Loucy (cell line): ENCODE results near the gene ARL8B.

Experiments used
- H2AFZ ChIP-seq: fragments of 200-600 bp; sonication (generic); 2 replicates; pipeline ENCODE4 v1.6.0; 2016; ENCODE audit warnings: antibody characterized with exemption, mild to moderate bottlenecking, low read length, moderate library complexity
- H3F3A ChIP-seq: fragments of 200-600 bp; 2 replicates; pipeline ENCODE4 v1.6.0; 2016; ENCODE audit warnings: antibody characterized with exemption, low read depth, mild to moderate bottlenecking
- H3K27me3 ChIP-seq: fragments of 200-600 bp; sonication (generic); 2 replicates; pipeline ENCODE4 v1.6.1; 2014; ENCODE audit warnings: low read length, mild to moderate bottlenecking; ENCODE audit not compliant: insufficient read depth, poor library complexity, severe bottlenecking
- H3K36me3 ChIP-seq: fragments of 200-600 bp; sonication (generic); 2 replicates; pipeline ENCODE4 v1.6.1; 2016; ENCODE audit warnings: low read length; ENCODE audit not compliant: insufficient read depth
- H3K4me1 ChIP-seq: fragments of 200-600 bp; sonication (generic); 2 replicates; pipeline ENCODE4 v1.5.1; 2014; ENCODE audit warnings: low read length, mild to moderate bottlenecking; ENCODE audit not compliant: insufficient read depth, poor library complexity, severe bottlenecking
- H3K4me2 ChIP-seq: fragments of 200-600 bp; sonication (generic); 2 replicates; pipeline ENCODE4 v1.6.0; 2014; ENCODE audit warnings: antibody characterized with exemption, low read length, low read depth, mild to moderate bottlenecking; ENCODE audit not compliant: poor library complexity, severe bottlenecking
- H3K4me3 ChIP-seq: fragments of 200-600 bp; sonication (generic); 2 replicates; pipeline ENCODE4 v1.5.1; 2014; ENCODE audit warnings: low read length, mild to moderate bottlenecking, mixed read lengths; ENCODE audit not compliant: poor library complexity, severe bottlenecking
- H3K79me2 ChIP-seq: fragments of 200-600 bp; sonication (generic); 2 replicates; pipeline ENCODE4 v1.6.1; 2014; ENCODE audit warnings: low read length; ENCODE audit not compliant: insufficient read depth
- H3K9ac ChIP-seq: fragments of 200-600 bp; sonication (generic); 2 replicates; pipeline ENCODE4 v1.6.0; 2014; ENCODE audit warnings: mild to moderate bottlenecking, low read depth, low read length, moderate library complexity; ENCODE audit not compliant: poor library complexity, severe bottlenecking
- H3K9me2 ChIP-seq: fragments of 200-600 bp; sonication (generic); replicated peaks from 2 replicates; pipeline ENCODE4 v1.6.1; 2016; ENCODE audit warnings: low read depth, low read length, mixed read lengths
- H3K9me3 ChIP-seq: fragments of 200-600 bp; sonication (generic); 2 replicates; pipeline ENCODE4 v1.6.1; 2014; ENCODE audit warnings: mild to moderate bottlenecking, antibody characterized with exemption, low read length, low read depth; ENCODE audit not compliant: insufficient read depth
- H4K20me1 ChIP-seq: fragments of 200-600 bp; sonication (generic); 2 replicates; pipeline ENCODE4 v1.6.0; 2014; ENCODE audit warnings: antibody characterized with exemption, low read length, mild to moderate bottlenecking; ENCODE audit not compliant: insufficient read depth, poor library complexity, severe bottlenecking
- CTCF ChIP-seq: fragments of 200-600 bp; sonication (generic); conservative IDR thresholded peaks from 2 replicates; pipeline ENCODE4 v1.5.1; 2014; ENCODE audit warnings: mild to moderate bottlenecking, antibody characterized with exemption, low read length
- EZH2phosphoT487 ChIP-seq: fragments of 200-600 bp; IDR thresholded peaks from 2 replicates; pipeline ENCODE4 v1.6.1; 2018; ENCODE audit warnings: antibody characterized with exemption, mild to moderate bottlenecking, moderate library complexity, borderline replicate concordance

Gene ARL8B

GRCh38 chr3:5136919-5137429, 14.9 kb downstream of the ARL8B start:
- peaks cover 8% of the 10 kb centered on the region for H3K4me1 ChIP-seq
- H3K79me2 ChIP-seq = peaks cover 89% of the 10 kb centered on the region
- no peaks in the 10 kb centered on the region for H3K27me3 ChIP-seq
- H3K36me3 ChIP-seq = no peaks in the 10 kb centered on the region; the same call in 1 of the 2 replicates
- H3K4me2 ChIP-seq = peak overlapping the region; percentile 6
- H3F3A ChIP-seq = no peaks in the 10 kb centered on the region
- TF ChIP-seq CTCF = no peak; the same call in 1 of the 2 replicates
- TF ChIP-seq EZH2phosphoT487 = no peak
- H4K20me1 ChIP-seq = peaks cover 33% of the 10 kb centered on the region
- no peaks in the 10 kb centered on the region for H3K9me3 ChIP-seq
- H2AFZ ChIP-seq = no peak overlapping the region
- no peaks in the 10 kb centered on the region for H3K9me2 ChIP-seq
- no peak overlapping the region for H3K4me3 ChIP-seq
- peak overlapping the region; percentile 47 for H3K9ac ChIP-seq

GRCh38 chr3:5138214-5138981, 16.3 kb downstream of the ARL8B start:
- H3F3A ChIP-seq = no peaks in the 10 kb centered on the region
- no peak overlapping the region for H3K4me2 ChIP-seq
- peaks cover 89% of the 10 kb centered on the region for H3K79me2 ChIP-seq
- no peaks in the 10 kb centered on the region for H3K27me3 ChIP-seq
- peaks cover 8% of the 10 kb centered on the region for H3K4me1 ChIP-seq
- no peak overlapping the region for H3K4me3 ChIP-seq
- no peak overlapping the region for H2AFZ ChIP-seq
- H3K9me2 ChIP-seq = no peaks in the 10 kb centered on the region
- no peaks in the 10 kb centered on the region for H3K9me3 ChIP-seq
- H3K36me3 ChIP-seq = peaks cover 3% of the 10 kb centered on the region; the same call in 1 of the 2 replicates
- peaks cover 36% of the 10 kb centered on the region for H4K20me1 ChIP-seq
- TF ChIP-seq EZH2phosphoT487 (no peak), CTCF (no peak)
- no peak overlapping the region for H3K9ac ChIP-seq

DNA sequence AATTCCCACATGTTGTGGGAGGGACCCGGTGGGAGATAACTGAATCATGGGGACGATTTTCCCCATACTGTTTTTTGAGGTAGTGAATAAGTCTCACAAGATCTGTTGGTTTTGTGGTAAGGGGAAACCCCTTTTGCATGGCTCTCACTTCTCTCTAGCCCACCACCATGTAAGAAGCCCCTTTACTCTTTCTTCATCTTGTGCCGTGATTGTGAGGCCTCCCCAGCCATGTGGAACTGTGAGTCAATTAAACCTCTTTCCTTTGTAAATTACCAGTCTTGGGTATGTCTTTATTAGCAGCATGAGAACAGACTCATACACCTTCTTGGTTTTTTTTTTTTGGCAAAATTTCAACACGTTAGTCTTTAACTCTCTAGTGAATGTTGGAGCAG, 18.1 kb downstream of the ARL8B start:
- peaks cover 8% of the 10 kb centered on the region for H3K4me1 ChIP-seq
- no peaks in the 10 kb centered on the region for H3F3A ChIP-seq
- no peak overlapping the region for H3K9ac ChIP-seq
- H3K27me3 ChIP-seq = no peaks in the 10 kb centered on the region
- no peaks in the 10 kb centered on the region for H3K9me3 ChIP-seq
- no peak overlapping the region for H3K4me3 ChIP-seq
- H2AFZ ChIP-seq = no peak overlapping the region
- H3K4me2 ChIP-seq = no peak overlapping the region
- H3K36me3 ChIP-seq = peaks cover 3% of the 10 kb centered on the region; the same call in 1 of the 2 replicates
- peaks cover 91% of the 10 kb centered on the region for H3K79me2 ChIP-seq
- H3K9me2 ChIP-seq = no peaks in the 10 kb centered on the region
- TF ChIP-seq CTCF (no peak), EZH2phosphoT487 (no peak)
- H4K20me1 ChIP-seq = peaks cover 36% of the 10 kb centered on the region
